ENCODE measurements around the gene NR4A2.

The NR4A2 gene

GRCh38 chr2:156340377-156340776 lies 7.9 kb upstream of the NR4A2 start:
- DNase-seq (ENCODE audit: low spot score): no peak

GRCh38 chr2:156339865-156340264 lies 7.3 kb upstream of the NR4A2 start:
- DNase-seq (ENCODE audit: low spot score): no peak

- no peak for DNase-seq (ENCODE audit: low spot score)
Measured at GRCh38 chr2:156339110-156339847, 6.8 kb upstream of the NR4A2 start.

- DNase-seq (ENCODE audit: low spot score): no peak
Measured at GRCh38 chr2:156338578-156338977, 6.1 kb upstream of the NR4A2 start.

GRCh38 chr2:156334496-156335478 lies 2.3 kb upstream of the NR4A2 start:
- peak; percentile 94 for DNase-seq (ENCODE audit: low spot score)

- DNase-seq (ENCODE audit: low spot score): peak; percentile 82
Measured at GRCh38 chr2:156333951-156334495, 1.5 kb upstream of the NR4A2 start.

- DNase-seq (ENCODE audit: low spot score): peak; percentile 24
Measured at GRCh38 chr2:156333274-156333950, 891 bp upstream of the NR4A2 start.

- DNase-seq (ENCODE audit: low spot score): no peak
Measured at GRCh38 chr2:156332284-156332533, 312 bp downstream of the NR4A2 start.

GRCh38 chr2:156331572-156332283 lies 793 bp downstream of the NR4A2 start:
- peak; percentile 68 for DNase-seq (ENCODE audit: low spot score)

- no peak for DNase-seq (ENCODE audit: low spot score)
Measured at GRCh38 chr2:156329927-156330726, 2.4 kb downstream of the NR4A2 start.

GRCh38 chr2:156329031-156329926 lies 3.2 kb downstream of the NR4A2 start:
- no peak for DNase-seq (ENCODE audit: low spot score)

- DNase-seq (ENCODE audit: low spot score): no peak
Measured at GRCh38 chr2:156327835-156328695, 4.5 kb downstream of the NR4A2 start.

GRCh38 chr2:156326526-156327095 lies 5.9 kb downstream of the NR4A2 start:
- no peak for DNase-seq (ENCODE audit: low spot score)

GRCh38 chr2:156325688-156326525 lies 6.6 kb downstream of the NR4A2 start:
- no peak for DNase-seq (ENCODE audit: low spot score)

- DNase-seq (ENCODE audit: low spot score): no peak
Measured at GRCh38 chr2:156323754-156324153, 8.8 kb downstream of the NR4A2 start.

GRCh38 chr2:156322686-156323231 lies 9.8 kb downstream of the NR4A2 start:
- no peak for DNase-seq (ENCODE audit: low spot score)

- DNase-seq (ENCODE audit: low spot score): no peak
Measured at GRCh38 chr2:156322051-156322685, 10.4 kb downstream of the NR4A2 start.
